Measurements from ENCODE around the gene LEUTX.

DNA sequence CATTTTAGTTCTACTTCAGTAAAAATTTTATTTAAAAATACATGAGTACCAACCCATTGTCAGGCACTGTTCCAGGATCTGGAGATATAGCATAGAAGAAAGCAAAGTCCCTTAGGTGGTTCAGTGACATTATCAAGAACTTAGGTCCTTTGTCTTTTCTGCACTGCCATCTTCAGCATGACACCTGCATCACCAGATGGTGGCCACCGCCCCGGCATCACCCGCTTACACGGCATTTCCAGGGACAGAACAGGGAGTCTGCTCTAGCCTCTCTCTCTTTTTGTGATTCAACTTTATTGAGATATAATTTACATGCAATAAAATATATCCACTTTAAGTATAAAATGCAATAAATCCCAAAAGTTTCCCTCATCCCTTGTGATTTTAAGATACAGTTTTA lies 31.8 kb downstream of the LEUTX start:
- TF ChIP-seq TCF12 (IDR thresholded peaks at IDR 0.05; ENCODE audit: low read depth) = no peak
- TF ChIP-seq, protein P1, sequence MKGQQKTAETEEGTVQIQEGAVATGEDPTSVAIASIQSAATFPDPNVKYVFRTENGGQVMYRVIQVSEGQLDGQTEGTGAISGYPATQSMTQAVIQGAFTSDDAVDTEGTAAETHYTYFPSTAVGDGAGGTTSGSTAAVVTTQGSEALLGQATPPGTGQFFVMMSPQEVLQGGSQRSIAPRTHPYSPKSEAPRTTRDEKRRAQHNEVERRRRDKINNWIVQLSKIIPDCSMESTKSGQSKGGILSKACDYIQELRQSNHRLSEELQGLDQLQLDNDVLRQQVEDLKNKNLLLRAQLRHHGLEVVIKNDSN (IDR thresholded peaks at IDR 0.05) = no peak
- no peak for TF ChIP-seq RAD21 (IDR thresholded peaks at IDR 0.05; ENCODE audit: low read depth)
- TF ChIP-seq TAF1 (IDR thresholded peaks at IDR 0.05; ENCODE audit: low read depth) = no peak
- TF ChIP-seq, protein P2, sequence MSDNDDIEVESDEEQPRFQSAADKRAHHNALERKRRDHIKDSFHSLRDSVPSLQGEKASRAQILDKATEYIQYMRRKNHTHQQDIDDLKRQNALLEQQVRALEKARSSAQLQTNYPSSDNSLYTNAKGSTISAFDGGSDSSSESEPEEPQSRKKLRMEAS (IDR thresholded peaks at IDR 0.05) = no peak
